ENCODE measurements around the gene GP1BB. TPM values are rescaled to one million over a fixed set of nuclear protein-coding genes. Genes with fewer than 3 reads are reported as not detected.
A peak's percentile ranks its signal among the peaks of the same experiment; 100 is the strongest.

GP1BB gene
- total and polyA plus RNA-seq, 2 of the 13 experiments (the other 11 are each of a cell fraction or from before 2014, with no cell fraction given), result not detected

- TF ChIP-seq KAT7 (CRISPR knock-in tag; IDR thresholded peaks at IDR 0.05; ENCODE audit: borderline replicate concordance) (no peak), GLI4 (CRISPR knock-in tag; IDR thresholded peaks at IDR 0.05; ENCODE audit: borderline replicate concordance) (no peak), CENPT (CRISPR knock-in tag; IDR thresholded peaks at IDR 0.05; ENCODE audit: low read depth) (peak; percentile 47; the same call in 1 of the 2 replicates), FOSL1 (CRISPR knock-in tag; IDR thresholded peaks at IDR 0.05; ENCODE audit: borderline replicate concordance) (no peak), KDM5B (CRISPR knock-in tag; IDR thresholded peaks at IDR 0.05; ENCODE audit: borderline replicate concordance) (peak; percentile 77), ELF3 (CRISPR knock-in tag; IDR thresholded peaks at IDR 0.05) (no peak), MED1 (CRISPR knock-in tag; IDR thresholded peaks at IDR 0.05) (no peak; the same call in 1 of the 2 replicates), ZNF484 (CRISPR knock-in tag; IDR thresholded peaks at IDR 0.05; ENCODE audit: borderline replicate concordance, low read depth) (no peak), AFF4 (CRISPR knock-in tag; IDR thresholded peaks at IDR 0.05) (no peak), ZMAT3 (CRISPR knock-in tag; conservative IDR thresholded peaks at IDR 0.05) (peak; percentile 38; the same call in 1 of the 2 replicates), ZFP36L2 (CRISPR knock-in tag; IDR thresholded peaks at IDR 0.05) (no peak), ZFY (CRISPR knock-in tag; IDR thresholded peaks at IDR 0.05) (peak; percentile 81), ZNF83 (CRISPR knock-in tag; IDR thresholded peaks at IDR 0.05; ENCODE audit: borderline replicate concordance) (no peak), KDM3A (CRISPR knock-in tag; IDR thresholded peaks at IDR 0.05; ENCODE audit: low read depth) (peak; percentile 46; the same call in 1 of the 2 replicates)
- TF ChIP-seq, protein P1, sequence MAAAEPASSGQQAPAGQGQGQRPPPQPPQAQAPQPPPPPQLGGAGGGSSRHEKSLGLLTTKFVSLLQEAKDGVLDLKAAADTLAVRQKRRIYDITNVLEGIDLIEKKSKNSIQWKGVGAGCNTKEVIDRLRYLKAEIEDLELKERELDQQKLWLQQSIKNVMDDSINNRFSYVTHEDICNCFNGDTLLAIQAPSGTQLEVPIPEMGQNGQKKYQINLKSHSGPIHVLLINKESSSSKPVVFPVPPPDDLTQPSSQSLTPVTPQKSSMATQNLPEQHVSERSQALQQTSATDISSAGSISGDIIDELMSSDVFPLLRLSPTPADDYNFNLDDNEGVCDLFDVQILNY (CRISPR knock-in tag; conservative IDR thresholded peaks at IDR 0.05), result no peak
- TF ChIP-seq, protein P2, sequence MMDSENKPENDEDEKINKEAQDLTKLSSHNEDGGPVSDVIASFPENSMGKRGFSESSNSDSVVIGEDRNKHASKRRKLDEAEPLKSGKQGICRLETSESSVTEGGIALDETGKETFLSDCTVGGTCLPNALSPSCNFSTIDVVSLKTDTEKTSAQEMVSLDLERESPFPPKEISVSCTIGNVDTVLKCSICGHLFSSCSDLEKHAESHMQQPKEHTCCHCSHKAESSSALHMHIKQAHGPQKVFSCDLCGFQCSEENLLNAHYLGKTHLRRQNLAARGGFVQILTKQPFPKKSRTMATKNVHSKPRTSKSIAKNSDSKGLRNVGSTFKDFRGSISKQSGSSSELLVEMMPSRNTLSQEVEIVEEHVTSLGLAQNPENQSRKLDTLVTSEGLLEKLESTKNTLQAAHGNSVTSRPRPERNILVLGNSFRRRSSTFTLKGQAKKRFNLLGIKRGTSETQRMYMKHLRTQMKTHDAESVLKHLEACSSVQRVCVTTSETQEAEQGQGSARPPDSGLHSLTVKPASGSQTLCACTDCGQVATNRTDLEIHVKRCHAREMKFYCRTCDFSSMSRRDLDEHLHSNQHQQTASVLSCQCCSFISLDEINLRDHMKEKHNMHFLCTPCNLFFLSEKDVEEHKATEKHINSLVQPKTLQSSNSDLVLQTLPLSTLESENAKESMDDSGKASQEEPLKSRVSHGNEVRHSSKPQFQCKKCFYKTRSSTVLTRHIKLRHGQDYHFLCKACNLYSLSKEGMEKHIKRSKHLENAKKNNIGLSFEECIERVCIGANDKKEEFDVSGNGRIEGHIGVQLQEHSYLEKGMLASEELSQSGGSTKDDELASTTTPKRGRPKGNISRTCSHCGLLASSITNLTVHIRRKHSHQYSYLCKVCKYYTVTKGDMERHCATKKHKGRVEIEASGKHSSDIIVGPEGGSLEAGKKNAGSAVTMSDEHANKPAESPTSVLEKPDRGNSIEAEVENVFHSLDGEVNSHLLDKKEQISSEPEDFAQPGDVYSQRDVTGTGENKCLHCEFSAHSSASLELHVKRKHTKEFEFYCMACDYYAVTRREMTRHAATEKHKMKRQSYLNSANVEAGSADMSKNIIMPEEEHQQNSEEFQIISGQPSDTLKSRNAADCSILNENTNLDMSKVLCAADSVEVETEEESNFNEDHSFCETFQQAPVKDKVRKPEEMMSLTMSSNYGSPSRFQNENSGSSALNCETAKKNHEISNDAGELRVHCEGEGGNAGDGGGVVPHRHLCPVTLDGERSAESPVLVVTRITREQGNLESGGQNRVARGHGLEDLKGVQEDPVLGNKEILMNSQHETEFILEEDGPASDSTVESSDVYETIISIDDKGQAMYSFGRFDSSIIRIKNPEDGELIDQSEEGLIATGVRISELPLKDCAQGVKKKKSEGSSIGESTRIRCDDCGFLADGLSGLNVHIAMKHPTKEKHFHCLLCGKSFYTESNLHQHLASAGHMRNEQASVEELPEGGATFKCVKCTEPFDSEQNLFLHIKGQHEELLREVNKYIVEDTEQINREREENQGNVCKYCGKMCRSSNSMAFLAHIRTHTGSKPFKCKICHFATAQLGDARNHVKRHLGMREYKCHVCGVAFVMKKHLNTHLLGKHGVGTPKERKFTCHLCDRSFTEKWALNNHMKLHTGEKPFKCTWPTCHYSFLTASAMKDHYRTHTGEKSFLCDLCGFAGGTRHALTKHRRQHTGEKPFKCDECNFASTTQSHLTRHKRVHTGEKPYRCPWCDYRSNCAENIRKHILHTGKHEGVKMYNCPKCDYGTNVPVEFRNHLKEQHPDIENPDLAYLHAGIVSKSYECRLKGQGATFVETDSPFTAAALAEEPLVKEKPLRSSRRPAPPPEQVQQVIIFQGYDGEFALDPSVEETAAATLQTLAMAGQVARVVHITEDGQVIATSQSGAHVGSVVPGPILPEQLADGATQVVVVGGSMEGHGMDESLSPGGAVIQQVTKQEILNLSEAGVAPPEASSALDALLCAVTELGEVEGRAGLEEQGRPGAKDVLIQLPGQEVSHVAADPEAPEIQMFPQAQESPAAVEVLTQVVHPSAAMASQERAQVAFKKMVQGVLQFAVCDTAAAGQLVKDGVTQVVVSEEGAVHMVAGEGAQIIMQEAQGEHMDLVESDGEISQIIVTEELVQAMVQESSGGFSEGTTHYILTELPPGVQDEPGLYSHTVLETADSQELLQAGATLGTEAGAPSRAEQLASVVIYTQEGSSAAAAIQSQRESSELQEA (CRISPR knock-in tag; IDR thresholded peaks at IDR 0.05; ENCODE audit: not compliant biosample characterization), result no peak
Measured at GRCh38 chr22:19723232-19723982, at the start of gene GP1BB (continued).

Data from HepG2 (cell line).